HG03095 (cell line): ENCODE measurements around the gene CAB39.
"Not testable (repeated sequence)": the region's sequence is repeated elsewhere in the genome, so short reads cannot be mapped to it uniquely, and the experiment has no call there.

Experiments
- ATAC-seq: cut with Tn5 transposase; IDR thresholded peaks from one replicate; pipeline ENCODE4 v1.9.1; 2021; ENCODE audit warnings: moderate library complexity; ENCODE audit not compliant: unreplicated experiment

CAB39 gene

DNA sequence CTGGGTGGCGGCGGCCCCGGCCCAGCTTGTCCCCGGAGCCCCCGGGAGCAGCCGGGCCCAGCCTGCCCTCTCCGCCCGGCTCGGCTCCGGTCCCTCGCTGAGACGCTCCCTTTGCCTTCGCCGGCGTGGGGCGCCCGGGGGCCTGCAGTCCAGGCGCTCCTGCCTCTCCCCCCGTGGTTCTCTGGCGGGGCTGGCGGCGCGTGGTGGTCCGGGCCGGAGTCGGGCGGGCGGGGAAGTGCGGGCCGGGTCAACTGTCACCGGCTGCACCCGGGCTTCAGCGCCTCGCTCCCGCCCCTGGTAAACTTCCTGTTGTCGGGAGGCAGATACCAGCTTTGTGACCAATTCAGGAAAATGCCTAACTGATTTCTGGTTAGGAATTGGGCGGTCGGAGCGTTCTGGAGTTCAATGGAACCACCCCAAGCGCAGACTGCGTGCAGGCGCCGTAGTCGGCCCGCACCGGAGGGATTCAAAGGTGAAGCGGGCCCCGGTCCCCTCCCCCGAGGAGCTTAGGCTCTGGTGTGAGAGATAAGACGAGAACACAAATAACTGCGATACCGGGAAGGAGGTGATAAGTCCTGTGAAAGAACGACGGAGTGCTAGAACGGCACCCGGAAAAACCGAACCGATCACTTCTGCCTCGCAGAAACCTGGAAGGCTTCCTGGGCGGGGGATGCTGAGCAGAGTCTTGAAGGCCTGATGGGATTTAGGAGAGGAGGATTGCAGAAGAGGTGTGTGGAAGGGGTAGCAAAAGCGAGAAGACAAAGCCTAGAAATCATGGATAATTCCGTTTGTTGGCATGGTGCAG lies 891 bp downstream of the CAB39 start:
- ATAC-seq: peak; percentile 8

DNA sequence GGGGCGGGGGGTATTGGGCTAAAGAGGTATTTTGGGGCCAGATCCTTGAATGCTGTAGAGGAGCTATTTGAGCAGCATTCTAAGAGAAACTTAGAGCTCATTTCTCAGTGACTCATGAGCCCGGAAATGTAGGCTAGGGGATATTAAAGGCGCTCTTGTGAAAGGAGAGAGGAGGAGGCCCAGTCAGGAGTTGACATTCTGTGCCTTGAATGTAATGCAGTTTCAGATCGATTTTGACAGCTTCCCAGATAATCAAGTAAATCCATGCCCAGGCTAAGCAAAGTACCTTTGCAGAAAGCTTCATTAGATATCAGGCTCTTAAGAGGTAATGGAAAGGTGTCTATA lies 1.5 kb downstream of the CAB39 start:
- no peak for ATAC-seq

DNA sequence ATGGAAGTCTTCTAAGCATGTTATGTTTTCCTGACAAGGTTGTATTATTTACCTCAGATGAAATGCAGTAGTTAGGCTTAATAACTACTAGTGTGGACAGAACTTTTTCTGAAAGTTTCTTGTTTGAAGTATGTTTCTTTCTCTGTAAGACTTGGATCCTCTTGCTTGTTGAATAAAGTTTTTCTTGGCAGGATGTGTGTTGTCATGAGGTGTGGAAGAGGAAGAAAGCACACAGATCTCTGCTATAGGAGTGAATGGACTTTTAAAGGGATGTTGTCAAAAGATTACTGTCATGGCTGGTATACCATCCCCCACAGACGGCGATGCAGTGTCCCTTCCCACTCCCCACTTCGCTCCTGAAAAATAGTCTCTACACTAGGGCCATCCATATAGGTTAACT lies 2.6 kb downstream of the CAB39 start:
- no peak for ATAC-seq

GRCh38 chr2:230716588-230716987 lies 3.9 kb downstream of the CAB39 start:
- ATAC-seq: no peak

DNA sequence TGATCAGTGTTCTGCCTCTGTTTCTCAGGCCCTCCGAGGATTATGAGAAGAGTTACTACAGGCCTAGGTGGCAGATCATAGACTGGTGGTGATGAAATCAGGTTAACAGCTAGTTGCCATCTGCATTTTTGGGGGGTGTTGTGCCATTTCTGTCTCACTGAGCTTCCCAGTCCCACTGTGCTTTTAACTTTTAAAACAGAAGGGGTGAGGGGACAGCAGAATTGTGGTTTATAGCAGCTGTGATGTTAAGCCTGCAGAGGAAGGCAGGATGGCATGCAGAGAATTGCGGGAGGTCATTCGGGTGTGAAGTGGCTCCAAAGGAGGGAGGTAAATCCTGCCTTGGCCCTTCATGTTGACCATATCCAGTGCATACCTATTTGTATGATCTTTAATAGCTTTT lies 5.0 kb downstream of the CAB39 start:
- ATAC-seq: no peak

DNA sequence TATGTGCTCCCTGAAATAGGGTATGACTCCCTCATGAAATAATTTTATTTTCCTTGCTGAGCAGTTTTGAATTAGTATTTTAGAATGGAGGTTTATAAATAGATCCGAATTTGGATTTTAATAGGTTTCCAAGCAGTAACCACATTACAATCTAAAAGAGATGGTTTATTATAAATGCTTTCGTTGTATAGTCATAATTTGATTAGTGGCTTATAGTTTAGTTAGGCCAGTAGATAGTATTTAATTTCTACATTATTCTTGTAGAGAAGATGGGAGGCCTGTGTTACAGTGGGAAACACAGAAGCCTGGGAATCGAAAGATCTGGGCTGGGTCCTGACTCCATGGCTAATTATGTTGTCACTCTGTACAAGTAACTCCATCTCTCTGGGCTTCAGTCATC lies 6.7 kb downstream of the CAB39 start:
- ATAC-seq: no peak

- ATAC-seq: peak; percentile 57
Observed at GRCh38 chr2:230721712-230722111, 9.1 kb downstream of the CAB39 start.

DNA sequence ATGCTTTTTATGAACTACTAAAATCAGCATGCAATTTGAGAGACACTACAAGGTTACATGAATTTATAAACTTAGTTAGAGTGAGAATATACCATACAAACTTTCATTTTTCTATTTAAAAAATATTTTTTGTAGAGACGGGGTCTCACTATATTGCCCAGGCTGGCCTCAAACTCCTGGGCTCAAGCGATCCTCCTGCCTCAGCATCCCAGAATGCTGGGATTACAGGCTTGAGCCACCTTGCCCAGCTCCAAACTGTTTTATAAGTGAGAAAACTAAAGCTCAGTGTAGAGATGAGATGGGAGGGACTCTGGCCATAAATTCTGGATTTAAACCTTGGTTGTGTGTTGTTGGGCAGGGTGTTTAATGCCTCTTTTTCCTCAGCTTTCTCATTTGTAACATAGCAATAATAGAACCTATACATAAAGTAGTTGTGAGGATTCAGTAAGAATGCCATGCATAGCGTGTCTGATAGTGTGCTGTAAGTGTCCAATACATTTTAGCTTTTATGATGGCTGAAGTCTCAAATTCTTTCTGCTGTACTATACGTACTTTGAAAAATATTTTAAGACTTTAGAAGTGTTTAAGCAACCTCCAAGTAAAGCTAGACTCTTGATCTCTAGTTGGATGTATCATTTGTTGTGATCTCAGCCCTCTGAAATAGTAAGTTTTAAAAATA lies 9.7 kb downstream of the CAB39 start:
- ATAC-seq: no peak

DNA sequence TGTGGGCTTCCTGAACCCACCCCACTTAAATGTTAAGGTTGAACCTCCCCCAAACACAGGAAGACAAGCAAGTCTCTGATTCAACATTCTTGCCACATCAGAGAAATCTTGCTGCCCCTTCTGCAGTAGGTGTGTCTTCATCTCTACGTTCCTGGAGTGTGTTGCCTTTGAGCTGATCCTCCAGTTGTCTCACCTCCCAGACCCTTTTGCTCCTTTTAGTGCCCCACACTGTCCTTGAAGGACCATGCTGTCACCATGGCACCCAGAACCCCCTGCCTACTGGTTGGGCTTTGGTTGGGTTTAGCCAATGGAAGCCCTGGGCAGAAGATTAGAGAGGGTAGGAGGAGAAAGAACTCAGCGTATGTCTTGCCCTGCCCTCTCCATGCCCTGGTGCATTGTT lies 10.7 kb downstream of the CAB39 start:
- ATAC-seq: no peak

GRCh38 chr2:230724957-230725356 lies 12.3 kb downstream of the CAB39 start:
- ATAC-seq: not testable (repeated sequence)

- no peak for ATAC-seq
Observed at GRCh38 chr2:230731512-230731911, 18.9 kb downstream of the CAB39 start.

DNA sequence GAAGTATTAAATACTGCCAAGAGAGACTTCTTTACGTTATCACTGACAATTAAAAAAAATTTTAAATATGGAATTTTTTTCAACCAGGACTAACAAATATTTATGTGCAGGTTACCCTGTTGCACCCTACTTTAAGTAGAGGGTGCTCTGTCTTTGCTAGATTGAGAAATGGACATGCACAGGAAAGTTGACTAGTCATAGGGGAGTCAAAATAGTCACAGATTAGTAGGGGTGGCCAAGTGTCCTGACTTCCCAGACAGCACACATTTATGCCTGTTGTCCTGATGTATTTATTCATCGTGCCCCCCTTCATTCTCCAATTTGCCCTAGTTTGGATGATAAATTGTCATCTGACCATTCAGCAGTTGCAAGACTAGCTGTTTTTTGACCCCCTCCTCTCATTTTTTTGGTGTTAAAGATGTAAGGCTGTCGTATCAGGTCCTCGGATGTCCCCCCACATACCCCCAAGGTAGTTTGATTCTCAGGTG lies 20.3 kb downstream of the CAB39 start:
- no peak for ATAC-seq

GRCh38 chr2:230734247-230735175 lies 21.9 kb downstream of the CAB39 start:
- no peak for ATAC-seq

GRCh38 chr2:230735884-230736283 lies 23.2 kb downstream of the CAB39 start:
- ATAC-seq: no peak

GRCh38 chr2:230737300-230737699 lies 24.7 kb downstream of the CAB39 start:
- ATAC-seq: no peak

GRCh38 chr2:230737791-230738226 lies 25.2 kb downstream of the CAB39 start:
- ATAC-seq: no peak

DNA sequence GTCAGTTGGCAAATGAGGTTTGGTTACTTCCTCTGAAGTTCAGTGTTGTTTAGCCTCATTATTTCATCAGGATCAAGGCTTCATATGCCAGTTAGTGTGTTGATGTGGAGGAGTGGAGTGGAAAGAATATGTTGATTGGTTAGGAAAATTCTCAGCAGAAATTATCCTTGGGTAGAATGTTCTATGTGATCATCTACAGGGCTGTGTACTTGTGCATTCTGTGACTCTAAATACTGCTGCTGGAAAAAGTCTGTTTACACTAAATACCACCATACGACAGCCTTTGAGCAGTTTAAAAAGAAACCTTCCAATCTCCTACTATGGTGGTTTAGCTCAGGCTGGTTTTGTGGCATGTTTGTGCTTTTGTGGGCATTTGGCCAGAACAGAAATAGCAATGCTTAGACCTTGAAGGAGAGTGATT lies 25.8 kb downstream of the CAB39 start:
- no peak for ATAC-seq

GRCh38 chr2:230738924-230739323 lies 26.3 kb downstream of the CAB39 start:
- no peak for ATAC-seq

GRCh38 chr2:230739961-230740360 lies 27.3 kb downstream of the CAB39 start:
- no peak for ATAC-seq

GRCh38 chr2:230742781-230743180 lies 30.1 kb downstream of the CAB39 start:
- ATAC-seq: no peak

DNA sequence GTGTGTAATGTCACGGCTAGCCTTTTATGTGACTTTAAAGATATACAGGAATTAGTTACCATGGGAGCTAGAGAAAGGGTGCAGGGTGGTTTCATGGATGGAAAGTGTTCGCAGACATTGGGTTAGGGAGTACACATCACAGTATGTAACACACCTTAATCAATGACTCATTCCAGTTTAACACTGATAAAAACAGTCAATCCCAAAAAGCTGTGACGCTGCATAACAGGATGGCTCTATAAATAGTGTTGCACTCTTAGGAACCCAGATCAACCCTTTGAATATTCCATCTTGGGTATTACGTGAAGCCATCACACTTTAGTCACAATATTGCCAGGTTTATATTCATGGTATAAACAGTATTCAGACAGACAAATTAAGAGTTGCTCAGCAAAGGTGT lies 33.6 kb downstream of the CAB39 start:
- ATAC-seq: no peak
